Dedifferentiated amniotic fluid mesenchymal stem cell (primary cell): ENCODE data around the gene ABCB9.
"Not testable (repeated sequence)": the region's sequence is repeated elsewhere in the genome, so short reads cannot be mapped to it uniquely, and the experiment has no call there.

ENCODE experiments used
- DNase-seq: peaks from one replicate; pipeline ENCODE4 v3.0.0-alpha.2; 2016; ENCODE audit errors: extremely low spot score

Gene ABCB9

DNA sequence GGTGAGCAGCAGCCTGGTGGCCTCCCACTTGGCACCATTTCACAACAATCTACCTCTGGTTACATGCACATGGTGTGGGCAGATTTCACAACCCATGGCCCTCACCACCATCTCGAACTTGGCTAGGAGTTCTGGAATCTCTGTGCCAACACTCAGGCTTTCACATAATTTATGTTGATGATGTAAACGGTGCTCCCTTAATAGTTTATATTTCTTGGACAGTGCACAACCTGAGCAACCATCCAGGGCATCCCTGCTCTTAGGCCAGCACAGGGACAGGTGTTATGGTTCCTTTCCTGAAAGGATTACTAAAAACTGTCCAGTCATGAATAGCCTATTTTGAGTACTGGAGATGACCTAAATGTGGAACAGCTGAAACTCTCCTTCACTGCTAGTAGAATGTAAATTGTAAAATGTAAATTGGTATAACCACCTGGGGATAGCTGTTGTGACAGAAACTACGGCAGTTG, 28.6 kb downstream of the ABCB9 start:
- DNase-seq, result no peak

DNA sequence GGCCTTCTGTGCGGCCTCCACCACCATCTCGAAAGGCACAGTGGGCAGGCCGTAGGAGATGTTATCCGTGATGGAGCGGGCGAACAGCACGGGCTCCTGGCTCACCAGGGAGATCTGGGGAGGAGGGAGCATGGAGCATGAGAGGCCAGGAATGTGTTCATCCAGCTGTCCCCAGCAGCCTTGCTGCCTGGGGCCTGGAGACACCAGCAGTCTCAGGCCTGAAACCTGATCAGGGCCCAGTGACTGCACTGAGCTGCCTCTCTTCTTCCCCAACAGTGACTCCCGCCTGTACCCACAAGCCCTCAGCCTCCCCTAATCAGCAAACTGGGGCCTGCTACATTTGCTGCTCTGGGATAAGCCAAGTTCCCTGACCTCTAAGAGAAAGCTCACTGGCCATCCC, 30.9 kb downstream of the ABCB9 start:
- DNase-seq, result no peak

DNA sequence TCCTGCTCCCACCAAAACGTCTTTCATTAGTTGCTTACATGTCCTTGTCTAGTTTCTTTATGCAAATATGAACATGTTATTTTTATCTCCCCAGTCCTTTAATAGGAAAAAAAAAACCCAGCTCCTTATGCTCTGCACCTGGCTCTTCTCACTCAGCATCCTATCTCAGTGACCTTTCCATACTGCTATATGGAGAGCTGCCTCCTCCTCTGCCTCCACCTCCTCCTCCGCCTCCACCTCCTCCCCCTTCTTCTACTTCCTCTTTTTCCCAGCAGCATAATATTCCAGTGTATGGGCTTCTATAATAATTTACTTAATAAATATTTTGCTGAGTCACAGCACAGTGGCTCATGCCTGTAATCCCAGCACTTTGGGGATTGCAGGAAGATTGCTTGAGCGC, 31.5 kb downstream of the ABCB9 start:
- DNase-seq, result no peak

DNA sequence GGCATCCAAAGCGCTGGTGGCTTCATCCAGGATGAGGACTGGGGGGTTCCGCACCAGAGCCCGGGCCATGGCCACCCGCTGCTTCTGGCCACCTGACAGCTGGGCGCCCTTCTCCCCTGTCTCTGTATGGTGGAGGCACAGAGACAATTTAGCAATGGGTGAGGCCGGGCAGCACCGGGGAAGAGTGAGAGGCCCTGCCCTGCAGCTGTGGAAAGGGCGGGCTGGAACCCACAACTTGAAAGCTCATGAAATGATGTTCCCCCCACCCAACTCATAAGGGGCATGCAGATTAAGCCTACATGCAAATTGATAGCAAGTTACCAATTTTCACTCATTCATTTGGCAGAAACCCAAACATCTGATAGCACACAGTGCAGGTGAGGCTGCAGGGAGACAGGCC, 34.1 kb downstream of the ABCB9 start:
- DNase-seq, result no peak

DNA sequence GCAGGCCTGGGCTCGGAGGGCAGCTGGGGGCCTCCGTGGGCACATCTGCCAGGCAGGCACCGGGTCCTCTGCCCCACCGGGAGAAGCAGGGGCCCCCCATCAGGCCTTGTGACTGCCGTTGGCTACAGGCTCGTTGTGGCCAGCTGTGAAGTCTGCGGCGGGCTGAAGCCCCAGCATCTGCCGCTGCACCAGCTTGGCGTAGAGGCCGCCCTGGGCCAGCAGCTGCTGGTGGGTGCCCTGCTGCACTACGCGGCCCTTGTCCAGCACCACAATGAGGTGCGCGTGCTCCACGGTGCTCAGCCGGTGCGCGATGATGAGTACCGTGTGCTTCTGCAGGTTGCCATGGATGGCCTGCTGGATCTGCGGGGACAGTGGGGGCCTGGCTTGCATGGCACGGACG, 36.5 kb downstream of the ABCB9 start:
- no peak for DNase-seq

DNA sequence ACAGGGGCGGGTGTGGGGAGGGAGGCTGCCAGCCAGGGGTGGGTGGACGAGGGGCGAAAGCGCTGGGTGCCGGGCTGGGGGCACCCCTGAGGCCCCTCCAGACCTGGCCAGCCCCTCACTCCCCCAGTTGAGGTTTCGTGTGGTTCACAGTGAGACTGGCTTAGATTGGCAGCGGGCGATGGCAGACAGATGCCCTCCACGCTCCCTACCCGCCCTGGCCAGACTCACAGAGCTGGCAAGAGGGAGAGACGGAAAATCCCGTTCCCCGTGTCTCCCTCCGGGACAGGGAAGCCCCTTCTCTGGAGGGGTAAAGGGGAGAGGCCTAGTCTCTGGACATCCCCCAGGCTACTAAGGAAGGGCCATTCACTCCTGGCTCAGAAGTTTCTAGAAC, 37.1 kb downstream of the ABCB9 start:
- DNase-seq, result no peak

DNA sequence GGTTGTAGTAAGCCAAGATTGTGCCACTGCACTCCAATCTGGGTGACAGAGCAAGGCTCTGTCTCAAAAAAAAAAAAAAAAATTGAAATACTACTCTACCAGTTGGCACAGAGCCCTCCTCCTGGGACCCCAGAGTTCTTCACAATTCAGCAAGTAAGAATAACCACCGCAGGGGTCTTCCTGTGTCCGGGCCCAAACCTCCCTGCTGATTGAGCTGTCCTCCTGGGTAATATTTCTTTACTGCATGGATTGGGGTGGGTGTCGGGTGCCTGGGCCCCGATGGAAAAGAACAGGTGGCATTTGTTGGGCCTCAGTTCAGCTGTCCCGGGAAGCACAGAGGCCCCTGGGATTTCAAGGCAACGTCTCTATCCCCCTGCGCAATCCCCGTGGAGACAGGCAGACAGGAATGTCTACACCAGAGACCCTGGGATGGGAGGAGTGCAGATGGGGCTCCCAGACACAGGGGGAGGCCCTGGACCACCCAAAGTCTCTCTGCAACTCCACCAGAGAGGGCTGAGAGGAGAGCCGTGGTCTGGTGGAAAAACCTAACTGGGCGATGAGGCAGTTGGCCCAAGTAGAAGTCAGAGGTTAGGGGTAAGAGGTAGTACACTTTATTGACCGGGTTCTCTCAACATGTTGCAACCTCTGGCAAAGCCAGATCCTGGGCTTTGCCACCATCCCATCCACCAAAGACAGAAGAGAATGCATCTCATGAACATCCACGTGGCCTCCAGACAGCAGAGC, 37.7 kb downstream of the ABCB9 start:
- DNase-seq, result no peak

DNA sequence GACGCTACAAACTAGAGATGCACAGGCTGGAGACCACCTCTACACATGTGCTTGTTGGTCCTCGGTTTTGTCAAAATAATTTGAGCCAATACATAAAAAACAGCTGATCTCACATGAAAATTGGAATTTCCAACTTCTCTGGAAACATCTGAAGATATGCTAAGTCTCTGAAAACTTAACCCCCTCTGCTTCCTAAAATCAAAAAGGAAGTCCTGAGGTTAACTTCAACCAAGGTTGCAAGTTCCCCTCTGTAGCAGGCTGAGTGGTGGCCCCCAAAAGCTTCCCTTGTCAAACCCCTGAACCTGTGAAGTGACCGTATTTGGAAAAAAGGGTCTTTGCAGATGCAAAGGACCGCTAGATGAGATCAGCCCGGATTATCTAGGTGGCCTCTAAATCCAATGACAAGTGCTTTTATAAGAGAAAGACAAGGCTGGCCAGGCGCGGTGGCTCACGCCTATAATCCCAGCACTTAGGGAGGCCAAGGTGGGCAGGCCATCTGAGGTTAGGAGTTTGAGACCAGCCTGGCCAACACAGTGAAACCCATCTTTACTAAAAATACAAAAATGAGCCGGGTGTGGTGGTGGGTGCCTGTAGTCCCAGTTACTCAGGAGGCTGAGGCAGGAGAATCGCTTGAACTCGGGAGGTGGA, 38.4 kb downstream of the ABCB9 start:
- no peak for DNase-seq

DNA sequence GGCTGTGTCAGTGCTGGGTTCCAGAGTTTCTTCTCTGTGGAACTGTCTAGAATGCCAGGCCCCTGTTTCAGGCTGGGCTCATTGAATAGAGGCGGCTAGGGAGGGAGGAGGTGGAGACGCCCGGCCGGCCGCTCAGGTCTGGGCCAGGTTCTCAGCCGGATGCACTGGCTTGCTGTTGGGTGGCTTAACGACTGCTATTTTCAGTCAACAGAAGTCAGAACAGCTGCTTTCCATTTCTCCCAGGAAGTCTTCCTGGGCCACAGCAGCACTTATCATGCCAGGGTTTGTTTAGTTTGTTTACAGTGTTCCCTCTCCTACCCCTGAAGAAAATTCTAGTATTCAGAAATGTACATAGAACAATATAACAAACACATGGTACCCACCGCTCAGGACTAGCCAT, 44.3 kb downstream of the ABCB9 start:
- DNase-seq, result no peak

DNA sequence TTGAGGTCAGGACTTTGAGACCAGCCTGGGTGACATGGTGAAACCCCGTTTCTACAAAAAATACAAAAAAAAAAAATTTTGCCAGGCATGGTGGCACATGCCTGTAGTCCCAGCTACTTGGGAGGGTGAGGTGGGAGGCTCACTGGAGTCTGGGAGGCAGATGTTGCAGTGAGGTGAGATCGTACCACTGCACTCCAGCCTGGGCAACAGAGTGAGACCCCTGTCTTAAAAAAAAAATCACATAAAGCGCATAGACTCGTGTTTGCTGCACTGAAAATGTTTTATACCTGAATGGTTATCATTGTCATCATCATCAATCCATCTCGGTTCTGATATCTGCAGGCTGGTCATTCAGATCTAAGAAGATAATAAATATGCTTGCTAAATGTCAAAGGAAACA, 45.6 kb downstream of the ABCB9 start:
- no peak for DNase-seq

DNA sequence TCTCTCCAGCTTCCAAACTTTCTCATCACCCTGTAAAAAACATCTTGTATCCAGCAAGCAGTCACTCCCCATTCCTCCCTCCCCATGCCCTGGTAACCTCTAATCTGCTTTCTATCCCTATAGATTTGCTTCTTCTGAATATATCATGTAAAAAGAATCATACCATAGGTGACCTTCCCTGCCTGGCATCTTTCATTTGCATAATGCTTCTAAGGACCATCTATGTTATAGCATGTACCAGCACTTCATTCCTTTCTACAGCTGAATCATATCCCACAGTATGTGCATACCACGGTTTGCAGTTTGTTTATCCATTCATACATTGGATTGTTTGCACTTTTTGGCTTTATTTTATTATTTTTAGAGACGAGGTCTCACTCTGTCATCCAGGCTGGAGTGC, 47.4 kb downstream of the ABCB9 start:
- peak; percentile 31 for DNase-seq

DNA sequence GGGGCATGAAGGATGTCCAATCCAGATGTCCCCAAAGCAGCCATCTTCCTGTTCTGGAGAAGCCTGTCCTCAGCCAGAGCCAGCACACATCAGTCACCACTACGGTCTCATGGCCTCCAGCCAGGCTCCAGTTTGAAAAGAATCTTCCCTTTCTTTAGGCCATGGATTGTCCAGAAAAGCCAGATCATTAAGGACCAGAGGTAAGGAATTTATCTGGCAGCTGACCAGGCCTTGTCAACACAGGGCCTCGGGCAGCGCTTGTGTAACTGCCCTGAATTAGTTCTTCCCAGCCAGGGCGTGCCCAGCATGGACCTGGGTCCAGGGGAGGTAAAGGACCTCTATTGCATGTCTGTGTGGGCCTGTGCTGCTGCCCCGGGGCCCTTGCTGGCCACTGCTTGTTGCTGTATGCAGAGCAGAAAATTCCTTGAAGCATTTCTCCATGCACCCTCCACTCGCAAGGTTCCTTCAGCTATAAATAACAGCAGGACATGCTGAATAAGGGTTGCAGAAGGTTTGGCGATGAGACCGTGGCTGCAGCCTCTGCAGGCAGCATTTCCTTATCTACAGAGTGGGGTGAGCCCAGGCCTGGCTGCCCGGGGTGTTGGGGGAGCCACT, 48.6 kb downstream of the ABCB9 start:
- peak; percentile 25 for DNase-seq

DNA sequence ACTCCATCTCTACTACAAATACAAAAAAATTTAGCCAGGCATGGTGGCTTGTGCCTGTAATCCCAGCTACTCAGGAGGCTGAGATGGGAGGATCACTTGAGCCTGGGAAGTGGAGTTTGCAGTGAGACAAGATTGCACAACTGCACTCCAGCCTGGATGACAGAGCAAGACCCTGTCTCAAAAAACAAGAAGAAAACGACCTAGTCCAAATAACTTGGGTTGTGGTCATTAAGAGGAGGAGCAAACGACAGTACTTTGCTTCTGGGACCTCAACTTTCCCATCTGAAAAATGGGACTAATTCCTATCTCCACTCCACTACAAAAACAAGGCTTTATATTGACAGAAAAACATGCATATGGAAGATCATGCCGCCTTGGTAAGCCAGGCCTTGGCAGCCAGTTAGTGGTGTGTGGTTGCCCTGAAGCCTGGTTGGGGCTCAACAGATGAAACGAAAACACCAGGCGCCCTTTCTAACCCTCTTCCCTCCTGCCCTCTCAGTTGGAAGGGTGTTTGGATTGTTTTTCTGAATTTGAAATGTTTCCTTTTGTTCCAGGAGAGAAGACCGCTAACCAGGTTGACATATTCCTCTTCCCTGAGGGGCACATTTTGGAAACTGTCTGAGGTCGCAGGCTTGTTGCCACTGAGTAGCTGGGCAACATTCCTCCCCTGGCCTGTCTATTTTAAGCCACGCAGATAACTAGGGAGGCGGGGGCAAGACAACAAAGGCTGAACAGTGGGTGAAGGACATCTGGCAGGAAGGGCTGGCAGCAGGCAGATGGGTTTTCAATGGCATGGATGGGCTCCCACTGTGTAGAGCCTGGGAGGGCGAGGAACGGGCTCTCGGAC, 56.6 kb downstream of the ABCB9 start:
- no peak for DNase-seq

DNA sequence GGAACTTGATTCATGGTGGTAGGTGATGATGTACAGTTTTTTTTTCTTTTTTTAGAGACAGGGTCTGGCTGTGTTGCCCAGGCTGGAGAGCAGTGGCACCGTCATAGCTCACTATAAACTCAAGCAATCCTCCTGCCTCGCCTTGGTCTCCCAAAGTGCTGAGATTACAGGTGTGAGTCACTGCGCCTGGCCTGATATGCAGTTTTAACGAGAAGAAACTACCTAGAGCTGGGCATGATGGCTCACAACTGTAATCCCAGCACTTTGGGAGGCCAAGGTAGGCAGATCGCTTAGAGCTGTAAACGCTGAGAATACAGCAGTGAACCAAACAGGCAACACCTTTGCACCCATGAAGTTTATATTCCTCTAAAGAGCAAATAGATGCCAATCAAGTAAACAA, 57.3 kb downstream of the ABCB9 start:
- DNase-seq, result no peak

DNA sequence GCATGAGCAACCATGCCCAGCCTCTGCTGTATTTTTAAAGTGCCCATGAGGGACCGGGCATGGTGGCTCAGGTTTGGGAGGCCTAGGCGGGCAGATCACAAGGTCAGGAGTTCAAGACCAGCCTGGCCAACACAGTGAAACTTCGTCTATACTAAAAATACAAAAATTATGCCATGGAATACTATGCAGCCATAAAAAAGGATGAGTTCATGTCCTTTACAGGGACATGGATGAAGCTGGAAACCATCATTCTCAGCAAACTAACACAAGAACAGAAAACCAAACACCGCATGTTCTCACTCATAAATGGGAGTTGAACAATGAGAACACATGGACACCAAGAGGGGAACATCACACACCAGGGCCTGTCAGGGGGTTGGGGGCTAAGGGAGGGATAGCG, 61.0 kb downstream of the ABCB9 start:
- not testable (repeated sequence) for DNase-seq

DNA sequence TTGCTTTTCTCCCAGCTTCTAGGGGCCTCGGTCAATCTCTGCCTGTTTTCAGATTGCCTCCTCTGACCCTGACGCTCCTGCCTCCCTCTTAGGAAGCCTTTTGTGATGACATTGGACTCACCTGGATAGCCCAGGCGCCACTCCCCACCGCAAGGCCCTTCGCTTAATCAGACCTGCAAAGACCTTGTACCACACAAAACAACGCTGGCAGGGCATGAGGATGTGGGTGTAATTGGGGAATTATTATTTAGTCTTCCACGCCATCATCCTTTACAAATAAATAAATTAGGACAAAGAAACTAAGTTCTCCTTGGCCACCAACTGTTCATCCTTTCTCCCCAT, 62.6 kb downstream of the ABCB9 start:
- DNase-seq, result no peak

DNA sequence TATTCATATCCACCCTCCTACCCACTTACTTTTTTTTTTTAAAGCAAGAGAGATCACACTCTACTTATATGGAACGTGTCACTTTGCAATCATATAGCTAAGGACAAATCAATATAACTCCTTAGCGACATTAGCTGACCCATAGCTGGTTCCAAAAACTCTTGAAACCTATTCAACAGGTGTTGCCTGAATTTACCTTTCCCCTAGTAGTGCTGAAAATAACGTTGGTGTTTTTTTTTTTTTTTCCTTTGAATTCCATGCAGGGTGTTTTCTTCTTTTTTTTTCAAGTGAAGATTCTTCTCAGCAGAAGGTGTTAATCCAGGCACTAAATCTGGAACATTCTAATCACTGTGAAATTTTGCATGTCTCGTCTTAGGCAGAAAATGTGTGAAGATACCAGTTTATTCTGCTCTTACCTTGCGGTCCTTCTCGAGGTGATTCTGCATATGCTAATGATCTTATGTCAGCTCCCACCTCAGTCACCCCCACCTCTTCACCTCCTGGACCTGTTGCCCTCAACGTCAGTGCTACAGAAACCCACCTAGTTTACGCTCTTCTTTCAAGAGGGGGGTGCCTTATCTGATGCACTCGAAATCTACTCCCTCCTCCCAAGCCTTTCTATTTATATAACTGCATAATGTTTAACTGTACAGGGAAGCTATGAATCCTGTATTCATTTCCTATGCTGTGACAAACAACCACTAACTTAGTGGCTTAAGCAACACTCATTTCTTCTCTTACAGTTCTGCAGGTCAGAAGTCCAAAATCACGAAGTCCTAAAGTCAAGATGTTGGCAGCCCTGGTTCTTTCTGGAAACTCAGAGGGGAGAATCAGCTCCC, 63.2 kb downstream of the ABCB9 start:
- no peak for DNase-seq

DNA sequence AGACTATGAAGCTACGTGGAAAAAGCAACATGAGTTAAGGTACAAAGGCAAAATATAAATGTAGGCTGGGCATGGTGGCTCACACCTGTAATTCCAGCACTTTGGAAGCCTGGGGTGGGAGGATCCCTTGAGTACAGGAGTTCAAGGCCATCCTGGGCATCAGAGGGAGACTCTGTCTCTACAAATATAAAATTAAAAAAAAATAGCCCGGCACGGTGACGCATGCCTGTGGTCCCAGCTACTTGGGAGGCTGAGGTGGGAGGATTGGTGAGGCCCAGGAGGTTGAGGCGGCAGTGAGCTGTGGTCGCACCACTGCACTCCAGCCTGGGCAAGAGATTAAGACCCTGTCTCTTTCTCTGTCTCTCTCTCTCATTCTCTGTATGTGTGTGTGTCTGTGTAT, 66.4 kb downstream of the ABCB9 start:
- no peak for DNase-seq

DNA sequence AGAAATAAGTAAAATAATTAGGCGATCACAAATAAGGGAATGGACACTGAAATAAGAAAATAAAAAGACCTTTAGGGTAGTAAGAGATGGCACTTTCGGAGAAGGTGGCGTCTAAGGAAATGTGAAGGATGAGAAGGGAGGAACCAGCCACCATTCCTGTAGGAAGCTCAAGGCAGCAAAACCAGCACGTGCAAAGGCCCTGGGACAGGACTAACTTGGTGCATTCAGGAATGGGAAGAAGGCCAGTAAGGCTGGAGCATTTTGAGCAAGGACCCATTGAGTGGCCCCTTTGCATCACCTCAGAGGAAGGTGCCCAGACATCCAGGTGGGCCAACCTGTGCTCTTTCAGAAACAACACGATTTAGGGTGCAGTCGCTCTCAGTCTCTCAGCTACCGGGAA, 69.6 kb downstream of the ABCB9 start:
- DNase-seq, result no peak

DNA sequence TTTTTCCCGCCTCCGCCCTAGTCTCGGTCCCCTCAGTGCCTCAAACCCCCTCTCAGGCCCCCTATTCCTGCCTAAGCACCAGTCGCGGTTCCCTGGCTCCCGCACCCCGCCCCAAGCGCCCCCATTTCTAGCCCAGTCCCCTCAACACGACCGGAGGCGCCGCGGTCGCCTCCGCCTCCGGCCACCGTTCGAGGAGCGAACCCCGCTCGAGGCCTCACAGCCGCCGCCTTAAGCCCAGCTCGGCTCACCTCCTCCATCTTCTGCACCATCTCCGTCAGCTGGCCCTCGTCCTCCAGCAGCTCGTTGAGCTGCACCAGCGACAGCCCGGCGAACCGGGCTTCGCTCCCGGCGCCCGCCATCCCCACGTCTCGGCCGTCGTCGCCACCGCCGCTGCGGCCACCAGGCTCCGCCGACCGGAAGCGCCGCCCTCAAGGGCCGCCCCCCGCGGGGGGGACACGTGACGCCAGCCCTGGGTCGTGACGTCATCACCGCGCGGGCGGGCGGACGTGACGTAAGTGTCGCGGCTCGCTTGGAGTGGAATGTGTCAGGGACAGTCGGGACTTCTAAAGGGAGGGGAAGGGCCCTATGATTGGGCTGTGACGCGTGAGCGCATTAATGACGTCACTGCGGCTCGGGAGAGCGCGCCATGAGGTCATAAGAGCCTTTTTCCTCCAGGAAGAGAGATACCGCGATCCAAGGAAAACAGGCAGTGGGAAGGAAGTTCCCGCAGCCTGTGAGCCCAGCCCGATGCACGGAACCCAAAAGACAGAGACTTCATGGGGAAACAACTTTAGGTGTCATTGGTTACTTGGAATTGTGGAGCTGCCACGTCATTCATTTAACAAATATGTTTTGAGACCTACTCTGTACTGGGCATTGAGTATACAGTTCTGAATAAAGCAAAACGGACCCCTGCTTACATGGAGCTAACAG, 70.3 kb downstream of the ABCB9 start, which contains the start of gene VPS37B:
VPS37B (minus strand) TSS at position 421 of the 933 bp plus-strand sequence; CDS start at position 359, 62 bp downstream.
- DNase-seq, result peak; percentile 86
